Right atrium auricular region (tissue), 2 donors: ENCODE results near the gene CCL8. TPM values are rescaled to one million over a fixed set of nuclear protein-coding genes. Genes with fewer than 3 reads are reported as not detected.

Experiments used
- DNase-seq: peaks from one replicate; pipeline ENCODE4 v3.0.0-alpha.2; 2019; ENCODE audit warnings: low spot score
- H3K27ac ChIP-seq, 2 donors: fragments of 200-600 bp; sonication (generic); 1 replicate in 1 of 2; 2 replicates in 1 of 2; pipeline ENCODE4 v1.5.1; 2016 to 2019
- H3K27me3 ChIP-seq, 2 donors: fragments of 200-600 bp; sonication (generic); one replicate each; pipeline versions ENCODE4 v1.5.1 to v1.6.0; 2017 to 2019
- H3K36me3 ChIP-seq: fragments of 200-600 bp; sonication (generic); one replicate; pipeline ENCODE4 v1.5.1; 2016
- H3K4me1 ChIP-seq, 2 donors: fragments of 200-600 bp; sonication (generic); one replicate each; pipeline versions ENCODE4 v1.5.1 to v1.6.0; 2017 to 2019
- H3K4me3 ChIP-seq, 2 donors: fragments of 200-600 bp; sonication (generic); 1 replicate in 1 of 2; 2 replicates in 1 of 2; pipeline ENCODE4 v1.5.1; 2017 to 2019; ENCODE audit warnings: mild to moderate bottlenecking in 1 of 2, moderate library complexity in 1 of 2
- H3K9me3 ChIP-seq, 2 donors: fragments of 200-600 bp; sonication (generic); one replicate each; pipeline ENCODE4 v1.5.1; 2019
- total RNA-seq, 2 donors: library from RNA; depleted of rRNA; stranded (reverse); fragments of >200 nt; gene quantifications; one replicate each; pipeline ENCODE4 v1.1.0, GENCODE V29; 2016
- TF ChIP-seq, protein P1 (sequence below), 2 donors: fragments of 200-600 bp; sonication (generic); IDR thresholded peaks; one replicate each; pipeline ENCODE4 v1.5.1; 2019; ENCODE audit warnings: antibody characterized with exemption in 2 of 2

The CCL8 gene
- total RNA-seq, 2 donors from 2014 or later: 0.52 TPM; not detected in 1

DNA sequence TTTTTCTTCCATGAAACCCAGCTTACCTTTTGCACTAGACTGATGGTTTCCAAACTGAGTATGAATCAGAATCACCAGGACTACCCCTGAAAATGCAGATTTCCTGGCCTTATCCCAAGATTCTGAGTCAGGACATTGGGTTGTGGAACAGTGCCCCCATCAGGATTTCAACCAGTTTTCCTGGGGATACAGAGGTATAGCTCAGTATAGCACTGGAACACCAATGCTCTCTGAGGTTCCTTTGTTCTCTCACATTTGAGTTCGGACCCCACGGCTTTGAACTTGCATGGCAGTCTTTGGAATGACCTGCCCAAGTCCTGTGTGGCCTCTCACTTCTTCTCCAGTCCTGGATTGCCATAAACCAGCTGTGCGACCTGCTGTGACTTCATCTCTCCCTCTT, 12.8 kb upstream of the CCL8 start:
- H3K4me1 ChIP-seq: peaks cover 0 to 36% of the 10 kb centered on the region in 2 donors
- H3K4me3 ChIP-seq: no peak overlapping the region
- no peak overlapping the region for H3K27ac ChIP-seq
- DNase-seq: peak; percentile 63
- H3K36me3 ChIP-seq: no peaks in the 10 kb centered on the region
- H3K9me3 ChIP-seq: no peaks in the 10 kb centered on the region
- H3K27me3 ChIP-seq: no peaks in the 10 kb centered on the region
- TF ChIP-seq, protein P1, sequence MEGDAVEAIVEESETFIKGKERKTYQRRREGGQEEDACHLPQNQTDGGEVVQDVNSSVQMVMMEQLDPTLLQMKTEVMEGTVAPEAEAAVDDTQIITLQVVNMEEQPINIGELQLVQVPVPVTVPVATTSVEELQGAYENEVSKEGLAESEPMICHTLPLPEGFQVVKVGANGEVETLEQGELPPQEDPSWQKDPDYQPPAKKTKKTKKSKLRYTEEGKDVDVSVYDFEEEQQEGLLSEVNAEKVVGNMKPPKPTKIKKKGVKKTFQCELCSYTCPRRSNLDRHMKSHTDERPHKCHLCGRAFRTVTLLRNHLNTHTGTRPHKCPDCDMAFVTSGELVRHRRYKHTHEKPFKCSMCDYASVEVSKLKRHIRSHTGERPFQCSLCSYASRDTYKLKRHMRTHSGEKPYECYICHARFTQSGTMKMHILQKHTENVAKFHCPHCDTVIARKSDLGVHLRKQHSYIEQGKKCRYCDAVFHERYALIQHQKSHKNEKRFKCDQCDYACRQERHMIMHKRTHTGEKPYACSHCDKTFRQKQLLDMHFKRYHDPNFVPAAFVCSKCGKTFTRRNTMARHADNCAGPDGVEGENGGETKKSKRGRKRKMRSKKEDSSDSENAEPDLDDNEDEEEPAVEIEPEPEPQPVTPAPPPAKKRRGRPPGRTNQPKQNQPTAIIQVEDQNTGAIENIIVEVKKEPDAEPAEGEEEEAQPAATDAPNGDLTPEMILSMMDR (IDR thresholded peaks at IDR 0.05): peak; percentile 27 to 68

DNA sequence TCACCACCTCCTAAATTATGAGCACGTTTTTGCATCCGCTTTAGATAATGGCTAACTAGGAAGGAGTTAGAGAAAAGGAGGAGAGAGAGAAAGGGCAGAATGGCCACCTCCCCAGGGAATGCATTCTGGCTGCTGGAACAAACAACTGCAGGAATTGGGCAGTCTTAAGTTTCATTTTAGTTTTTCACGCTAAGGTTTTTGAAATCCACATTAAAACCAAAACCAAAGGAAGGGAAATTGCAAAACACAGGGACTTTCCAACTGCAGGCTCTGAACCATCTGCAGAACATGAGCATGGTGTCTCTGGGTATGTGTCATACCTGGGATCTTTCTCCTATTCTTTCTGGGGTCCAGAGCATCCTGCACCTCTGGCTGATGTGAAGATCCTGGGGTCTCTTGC, 12.1 kb upstream of the CCL8 start:
- DNase-seq: peak; percentile 58
- TF ChIP-seq, protein P1 (IDR thresholded peaks at IDR 0.05): no peak
- no peaks in the 10 kb centered on the region for H3K36me3 ChIP-seq
- H3K9me3 ChIP-seq: no peaks in the 10 kb centered on the region
- H3K27me3 ChIP-seq: no peaks in the 10 kb centered on the region
- no peak overlapping the region for H3K4me3 ChIP-seq
- H3K4me1 ChIP-seq: peaks cover 0 to 36% of the 10 kb centered on the region in 2 donors
- H3K27ac ChIP-seq: peak overlapping the region in 1 of 2 donors; percentile 17

DNA sequence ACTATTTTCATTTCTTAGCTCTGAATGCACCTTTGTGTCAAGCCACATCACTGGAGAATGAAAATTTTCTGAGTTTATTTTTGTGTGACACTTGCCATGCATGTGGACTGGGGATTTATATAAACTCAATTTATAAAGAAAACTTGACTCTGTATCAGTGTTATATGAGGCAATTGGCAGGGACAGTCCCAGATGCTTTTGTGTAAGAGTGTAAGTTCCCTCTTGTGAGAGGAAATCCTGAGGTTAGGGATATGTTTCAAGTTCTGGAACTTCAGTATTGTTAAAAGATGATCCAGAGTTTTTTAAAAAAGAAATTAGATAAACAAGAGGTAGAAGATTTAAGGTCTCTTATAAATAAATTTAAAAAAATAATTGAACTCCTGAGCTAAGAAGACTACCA, 10.9 kb upstream of the CCL8 start:
- Histone ChIP-seq H3K27me3 (no peaks in the 10 kb centered on the region), H3K27ac (no peak overlapping the region), H3K36me3 (no peaks in the 10 kb centered on the region), H3K4me1 (peaks cover 0 to 44% of the 10 kb centered on the region in 2 donors), H3K4me3 (no peak overlapping the region), H3K9me3 (no peaks in the 10 kb centered on the region)
- DNase-seq: peak; percentile 23
- TF ChIP-seq, protein P1 (IDR thresholded peaks at IDR 0.05): no peak

DNA sequence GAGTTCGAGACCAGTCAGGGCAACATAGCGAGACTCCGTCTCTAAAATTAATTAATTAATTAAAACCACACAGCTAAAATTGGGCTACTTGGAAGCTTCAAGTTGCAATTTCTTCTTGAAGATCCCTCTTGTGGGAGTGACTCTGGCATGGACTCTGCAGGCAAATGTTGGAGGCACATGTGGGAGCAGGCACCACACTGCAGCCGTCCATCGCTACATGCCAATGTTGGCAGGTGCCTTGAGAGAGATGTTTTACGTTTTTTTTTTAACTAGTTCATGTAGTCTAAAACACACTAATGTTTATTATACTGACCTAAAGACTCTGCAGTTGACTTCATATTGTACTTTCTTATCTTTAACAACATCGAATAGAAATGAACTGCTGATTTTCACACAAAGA, 7.9 kb upstream of the CCL8 start:
- H3K4me1 ChIP-seq: peaks cover 0 to 59% of the 10 kb centered on the region in 2 donors
- no peaks in the 10 kb centered on the region for H3K36me3 ChIP-seq
- no peaks in the 10 kb centered on the region for H3K27me3 ChIP-seq
- H3K4me3 ChIP-seq: no peak overlapping the region
- TF ChIP-seq, protein P1 (IDR thresholded peaks at IDR 0.05): no peak
- no peak overlapping the region for H3K27ac ChIP-seq
- DNase-seq: no peak
- no peaks in the 10 kb centered on the region for H3K9me3 ChIP-seq

DNA sequence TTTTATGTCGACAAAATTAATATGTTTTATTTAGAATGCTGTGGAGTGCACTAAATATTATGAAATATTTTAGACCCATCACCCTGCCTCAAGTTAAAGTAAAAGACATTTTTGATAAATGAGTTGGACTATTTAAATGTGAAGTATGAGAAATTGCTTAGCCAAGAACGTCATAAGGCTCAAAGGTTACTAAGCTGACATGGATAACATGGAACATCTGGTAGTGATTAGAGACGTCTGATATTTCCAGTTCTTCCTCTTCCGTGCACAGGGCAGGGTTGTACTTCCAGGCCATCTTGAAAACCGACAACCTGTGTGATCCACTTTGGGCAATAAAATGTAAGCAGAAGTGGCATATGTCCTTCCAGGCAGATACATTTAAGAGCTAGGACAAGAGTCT, 7.2 kb upstream of the CCL8 start:
- Histone ChIP-seq H3K36me3 (no peaks in the 10 kb centered on the region), H3K27ac (peak overlapping the region; percentile 33 to 53), H3K4me3 (no peak overlapping the region), H3K9me3 (no peaks in the 10 kb centered on the region), H3K4me1 (peaks cover 0 to 51% of the 10 kb centered on the region in 2 donors), H3K27me3 (no peaks in the 10 kb centered on the region)
- TF ChIP-seq, protein P1 (IDR thresholded peaks at IDR 0.05): no peak
- DNase-seq: no peak

DNA sequence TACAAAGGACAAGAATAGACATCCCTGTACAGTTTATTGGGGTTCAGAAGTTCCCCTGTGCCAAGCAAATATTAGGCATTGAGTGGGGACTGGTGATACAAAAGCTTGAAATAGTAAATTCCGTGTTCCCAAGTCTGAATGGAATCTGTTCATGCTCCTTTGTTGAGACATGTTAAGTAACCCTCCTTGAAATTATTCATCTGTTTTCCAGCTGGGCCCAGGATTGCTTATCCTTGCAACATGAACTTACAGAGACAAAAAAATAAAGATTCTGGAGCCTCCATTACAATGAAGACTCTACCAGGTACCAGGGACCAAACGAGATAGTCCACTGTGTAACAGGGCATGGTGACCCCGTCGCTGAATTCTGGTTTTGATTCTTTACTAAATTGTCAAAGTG, 6.1 kb upstream of the CCL8 start:
- Histone ChIP-seq H3K9me3 (no peaks in the 10 kb centered on the region), H3K27ac (peak overlapping the region; percentile 33 to 53), H3K4me1 (peaks cover 0 to 40% of the 10 kb centered on the region in 2 donors), H3K36me3 (no peaks in the 10 kb centered on the region), H3K27me3 (no peaks in the 10 kb centered on the region), H3K4me3 (no peak overlapping the region)
- TF ChIP-seq, protein P1 (IDR thresholded peaks at IDR 0.05): no peak
- DNase-seq: no peak
